GM23338 (cell line): ENCODE results near the gene ARAF. TPM values are rescaled to one million over a fixed set of nuclear protein-coding genes. Genes with fewer than 3 reads are reported as not detected.

Source experiments
- microRNA-seq: library from miRNA; unstranded; fragments of <30 nt; microRNA quantifications from one replicate; pipeline ENCODE4, GENCODE V29; 2017
- polyA plus RNA-seq: library from polyadenylated mRNA; unstranded; fragments of >200 nt; fragmentation: Nextera tagmentation; extraction: Ambion mirVana; gene quantifications from 2 replicates; pipeline ENCODE4 v1.2.1, GENCODE V29; 2016
- small RNA-seq: library from RNA; depleted of rRNA; stranded (forward); fragments of <200 nt; gene quantifications from one replicate; pipeline ENCODE3, GENCODE V24; 2014; ENCODE audit warnings: low replicate concordance
- total RNA-seq: library from RNA; depleted of rRNA; stranded (reverse); fragments of >200 nt; shearing (Covaris generic); gene quantifications from 2 replicates; pipeline ENCODE4 v1.2.3, GENCODE V29; 2014; rRNA removed

The ARAF gene
- total and polyA plus RNA-seq, 2 experiments from 2014 or later, result 28.2 to 43.9 TPM

Small RNA genes lying within 50 kb of the gene (microRNA-seq; reads per million reads assigned to microRNA genes)
- gene MIR4769, result not detected

Small RNA genes lying within 50 kb of the gene (small RNA-seq; reads per million reads assigned to genes)
- not detected for gene MIR4769

Other genes starting within 250 kb of the ARAF start
- gene ZNF157, start 190.6 kb upstream of the ARAF start, total RNA-seq, result 1.2 and 1.5 TPM in 2 replicates
- gene ZNF157, start 190.6 kb upstream of the ARAF start, polyA plus RNA-seq, result 0.68 and 0.70 TPM in 2 replicates
- gene ZNF41, start 78.0 kb upstream of the ARAF start, total RNA-seq, result 6.3 and 6.4 TPM in 2 replicates
- 1.1 and 2.0 TPM in 2 replicates for gene ZNF41, start 78.0 kb upstream of the ARAF start, polyA plus RNA-seq
- 39.0 and 42.5 TPM in 2 replicates for gene TIMP1, start 21.2 kb downstream of the ARAF start, total RNA-seq
- 117 and 121 TPM in 2 replicates for gene TIMP1, start 21.2 kb downstream of the ARAF start, polyA plus RNA-seq
- gene SYN1, start 58.7 kb downstream of the ARAF start, total RNA-seq, result 4.7 and 6.7 TPM in 2 replicates
- 3.6 and 7.1 TPM in 2 replicates for gene SYN1, start 58.7 kb downstream of the ARAF start, polyA plus RNA-seq
- 1.9 and 2.2 TPM in 2 replicates for gene CFP, start 68.7 kb downstream of the ARAF start, total RNA-seq
- gene CFP, start 68.7 kb downstream of the ARAF start, polyA plus RNA-seq, result 1.8 and 2.1 TPM in 2 replicates
- 24.4 and 39.5 TPM in 2 replicates for gene ELK1, start 89.4 kb downstream of the ARAF start, total RNA-seq
- 17.9 and 19.2 TPM in 2 replicates for gene ELK1, start 89.4 kb downstream of the ARAF start, polyA plus RNA-seq
- gene UXT, start 98.0 kb downstream of the ARAF start, total RNA-seq, result 58.4 and 64.5 TPM in 2 replicates
- gene UXT, start 98.0 kb downstream of the ARAF start, polyA plus RNA-seq, result 134 and 141 TPM in 2 replicates